SK-N-SH treated with all-trans-retinoic acid at 6 μM for 48 hours (cell line): ENCODE data around the gene ZNF622.

ENCODE experiments used
- ARNTL ChIP-seq: fragments of 450-650 bp; formaldehyde crosslinking; IDR thresholded peaks from 2 replicates; pipeline ENCODE4 v1.5.0; 2020; ENCODE audit warnings: low read depth, mild to moderate bottlenecking, moderate library complexity, borderline replicate concordance
- ESRRG ChIP-seq: fragments of 250-450 bp; sonication (Bioruptor Pico); IDR thresholded peaks from 2 replicates; pipeline ENCODE4 v1.6.1; 2021; ENCODE audit warnings: mild to moderate bottlenecking
- PATZ1 ChIP-seq: fragments of 250-450 bp; sonication (Bioruptor Pico); IDR thresholded peaks from 2 replicates; pipeline ENCODE4 v1.8.0; 2020; ENCODE audit warnings: mild to moderate bottlenecking, moderate library complexity, borderline replicate concordance
- RARB ChIP-seq: fragments of 250-450 bp; sonication (Bioruptor Pico); IDR thresholded peaks from 2 replicates; pipeline ENCODE4 v1.8.0; 2021; ENCODE audit warnings: mild to moderate bottlenecking, moderate library complexity
- SNAI2 ChIP-seq: fragments of 250-450 bp; sonication (Bioruptor Pico); IDR thresholded peaks from 2 replicates; pipeline ENCODE4 v1.5.0; 2020; ENCODE audit warnings: mild to moderate bottlenecking, moderate library complexity
- ZFP30 ChIP-seq: fragments of 450-650 bp; formaldehyde crosslinking; IDR thresholded peaks from 2 replicates; pipeline ENCODE4 v1.5.0; 2022; ENCODE audit warnings: mild to moderate bottlenecking, moderate library complexity
- ZNF8 ChIP-seq: fragments of 450-650 bp; formaldehyde crosslinking; IDR thresholded peaks from 2 replicates; pipeline ENCODE4 v1.5.0; 2020; ENCODE audit warnings: mild to moderate bottlenecking, moderate library complexity

GRCh38 chr5:16410338-16410737, 55.3 kb downstream of the ZNF622 start:
- TF ChIP-seq ARNTL (CRISPR knock-in tag) = no peak
- no peak for TF ChIP-seq ZNF8 (CRISPR knock-in tag)
- TF ChIP-seq PATZ1 (CRISPR knock-in tag) = no peak
- no peak for TF ChIP-seq RARB (CRISPR knock-in tag)
- no peak for TF ChIP-seq SNAI2
- no peak for TF ChIP-seq ZFP30 (CRISPR knock-in tag)
- TF ChIP-seq ESRRG (CRISPR knock-in tag) = no peak
